Epithelial cell of proximal tubule (primary cell): ENCODE data around the gene SLC30A9. TPM values are rescaled to one million over a fixed set of nuclear protein-coding genes. Genes with fewer than 3 reads are reported as not detected.

ENCODE experiments used
- DNase-seq: peaks from one replicate; pipeline ENCODE4 v3.0.0-alpha.2; 2011; ENCODE audit warnings: low read depth
- H3K4me3 ChIP-seq: 2 replicates; pipeline ENCODE4 v1.5.1; 2011; ENCODE audit warnings: low read depth, mild to moderate bottlenecking, low read length
- CTCF ChIP-seq: conservative IDR thresholded peaks from 2 replicates; pipeline ENCODE4 v1.5.1; 2012; ENCODE audit warnings: low read depth, mild to moderate bottlenecking, low read length
- total RNA-seq: library from RNA; depleted of rRNA; stranded (reverse); fragments of >200 nt; gene quantifications from 2 replicates; pipeline ENCODE4 v1.2.3, GENCODE V29; 2015

The SLC30A9 gene
- total RNA-seq, 1 donor from 2014 or later: 53.6 TPM

GRCh38 chr4:42122237-42122636, 131.9 kb downstream of the SLC30A9 start:
- no peak for DNase-seq
- H3K4me3 ChIP-seq: no peak overlapping the region
- TF ChIP-seq CTCF: no peak

GRCh38 chr4:42123071-42123644, 132.8 kb downstream of the SLC30A9 start:
- no peak for TF ChIP-seq CTCF
- no peak for DNase-seq
- H3K4me3 ChIP-seq: no peak overlapping the region

- no peak for DNase-seq
- no peak overlapping the region for H3K4me3 ChIP-seq
- no peak for TF ChIP-seq CTCF
These were observed 141.8 kb downstream of the SLC30A9 start for GRCh38 chr4:42132099-42132498.

- no peak for DNase-seq
- no peak for TF ChIP-seq CTCF
- no peak overlapping the region for H3K4me3 ChIP-seq
These were observed 142.7 kb downstream of the SLC30A9 start for GRCh38 chr4:42133006-42133405.

- DNase-seq: no peak
- TF ChIP-seq CTCF: no peak
- H3K4me3 ChIP-seq: no peak overlapping the region
These were observed 146.0 kb downstream of the SLC30A9 start for GRCh38 chr4:42136371-42136770.

Other genes with a start within 250 kb of the SLC30A9 start
- gene PHOX2B, start 241.8 kb upstream of the SLC30A9 start, total RNA-seq: not detected in 2 replicates
- 39.2 and 43.2 TPM in 2 replicates for gene TMEM33, start 55.1 kb upstream of the SLC30A9 start, total RNA-seq
- gene DCAF4L1, start 8.8 kb upstream of the SLC30A9 start, total RNA-seq: 0.07 TPM in 1 of 2 replicates, not detected in the other
- 0.06 and 0.14 TPM in 2 replicates for gene BEND4, start 162.1 kb downstream of the SLC30A9 start, total RNA-seq